Measurements from ENCODE around the gene ZNF598. TPM values are rescaled to one million over a fixed set of nuclear protein-coding genes. Genes with fewer than 3 reads are reported as not detected.

The ZNF598 gene
- total RNA-seq, 1 experiment from 2014 or later, result 44.4 TPM

DNA sequence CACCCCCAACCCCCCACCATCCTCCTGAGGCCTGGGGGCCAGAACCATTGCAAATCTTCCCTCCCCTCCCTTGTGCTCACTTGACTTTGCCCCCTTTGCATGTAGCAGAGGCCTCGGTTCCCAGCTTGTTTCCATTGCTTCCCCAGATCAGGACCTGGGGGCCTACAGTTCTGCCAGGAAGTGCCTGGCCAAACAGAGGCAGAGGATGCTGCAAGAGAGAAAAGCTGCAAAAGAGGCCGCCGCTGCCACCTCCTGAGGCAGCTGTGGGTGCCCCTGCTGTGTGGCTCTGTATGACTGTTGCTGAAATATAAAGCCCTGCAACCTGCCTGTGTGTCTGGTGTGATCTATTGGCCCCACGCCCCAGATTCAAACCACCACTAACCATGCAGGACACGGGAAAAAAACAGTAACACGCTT lies 48.0 kb downstream of the ZNF598 start:
- ChIA-PET POLR2A (ENCODE audit: unreplicated experiment) (no interaction called here), CTCF (no interaction called here)
- Histone ChIP-seq H3K9ac (ENCODE audit: low read length) (no peak overlapping the region), H3K9me3 (ENCODE audit: low read length) (no peaks in the 10 kb centered on the region), H3F3A (ENCODE audit: low read length, unreplicated experiment) (peaks cover 16% of the 10 kb centered on the region), H3K4me2 (ENCODE audit: low read length) (peak overlapping the region; percentile 92), H2AFZ (ENCODE audit: low read length) (no peak overlapping the region), H3K79me2 (ENCODE audit: low read length) (peaks cover 56% of the 10 kb centered on the region), H4K20me1 (ENCODE audit: low read length) (peaks cover 19% of the 10 kb centered on the region), H3K27ac (ENCODE audit: low read length) (no peak overlapping the region), H3K36me3 (ENCODE audit: low read depth, low read length) (peaks cover 22% of the 10 kb centered on the region), H3K4me3 (ENCODE audit: low read length) (peak overlapping the region; percentile 40; the same call in 1 of the 2 replicates), H3K27me3 (ENCODE audit: low read length) (no peaks in the 10 kb centered on the region), H3K9me2 (replicated peaks; ENCODE audit: low read length) (no peaks in the 10 kb centered on the region), H3K4me1 (ENCODE audit: insufficient read depth, low read length) (peaks cover 9% of the 10 kb centered on the region; the same call in 1 of the 2 replicates)
- no TSS peak for BruUV-seq (replicated peaks)
- DNase-seq (no peak), ATAC-seq (no peak)
- TF ChIP-seq EZH2 (IDR thresholded peaks at IDR 0.05; ENCODE audit: low read length, unreplicated experiment), result no peak
- TF ChIP-seq EZH2phosphoT487 (IDR thresholded peaks at IDR 0.05; ENCODE audit: borderline replicate concordance, low read length), result no peak
- TF ChIP-seq, protein P1, sequence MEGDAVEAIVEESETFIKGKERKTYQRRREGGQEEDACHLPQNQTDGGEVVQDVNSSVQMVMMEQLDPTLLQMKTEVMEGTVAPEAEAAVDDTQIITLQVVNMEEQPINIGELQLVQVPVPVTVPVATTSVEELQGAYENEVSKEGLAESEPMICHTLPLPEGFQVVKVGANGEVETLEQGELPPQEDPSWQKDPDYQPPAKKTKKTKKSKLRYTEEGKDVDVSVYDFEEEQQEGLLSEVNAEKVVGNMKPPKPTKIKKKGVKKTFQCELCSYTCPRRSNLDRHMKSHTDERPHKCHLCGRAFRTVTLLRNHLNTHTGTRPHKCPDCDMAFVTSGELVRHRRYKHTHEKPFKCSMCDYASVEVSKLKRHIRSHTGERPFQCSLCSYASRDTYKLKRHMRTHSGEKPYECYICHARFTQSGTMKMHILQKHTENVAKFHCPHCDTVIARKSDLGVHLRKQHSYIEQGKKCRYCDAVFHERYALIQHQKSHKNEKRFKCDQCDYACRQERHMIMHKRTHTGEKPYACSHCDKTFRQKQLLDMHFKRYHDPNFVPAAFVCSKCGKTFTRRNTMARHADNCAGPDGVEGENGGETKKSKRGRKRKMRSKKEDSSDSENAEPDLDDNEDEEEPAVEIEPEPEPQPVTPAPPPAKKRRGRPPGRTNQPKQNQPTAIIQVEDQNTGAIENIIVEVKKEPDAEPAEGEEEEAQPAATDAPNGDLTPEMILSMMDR (conservative IDR thresholded peaks at IDR 0.05; ENCODE audit: low read depth, low read length), result no peak
- intact Hi-C loops (cut with micrococcal nuclease), result no loop called here

DNA sequence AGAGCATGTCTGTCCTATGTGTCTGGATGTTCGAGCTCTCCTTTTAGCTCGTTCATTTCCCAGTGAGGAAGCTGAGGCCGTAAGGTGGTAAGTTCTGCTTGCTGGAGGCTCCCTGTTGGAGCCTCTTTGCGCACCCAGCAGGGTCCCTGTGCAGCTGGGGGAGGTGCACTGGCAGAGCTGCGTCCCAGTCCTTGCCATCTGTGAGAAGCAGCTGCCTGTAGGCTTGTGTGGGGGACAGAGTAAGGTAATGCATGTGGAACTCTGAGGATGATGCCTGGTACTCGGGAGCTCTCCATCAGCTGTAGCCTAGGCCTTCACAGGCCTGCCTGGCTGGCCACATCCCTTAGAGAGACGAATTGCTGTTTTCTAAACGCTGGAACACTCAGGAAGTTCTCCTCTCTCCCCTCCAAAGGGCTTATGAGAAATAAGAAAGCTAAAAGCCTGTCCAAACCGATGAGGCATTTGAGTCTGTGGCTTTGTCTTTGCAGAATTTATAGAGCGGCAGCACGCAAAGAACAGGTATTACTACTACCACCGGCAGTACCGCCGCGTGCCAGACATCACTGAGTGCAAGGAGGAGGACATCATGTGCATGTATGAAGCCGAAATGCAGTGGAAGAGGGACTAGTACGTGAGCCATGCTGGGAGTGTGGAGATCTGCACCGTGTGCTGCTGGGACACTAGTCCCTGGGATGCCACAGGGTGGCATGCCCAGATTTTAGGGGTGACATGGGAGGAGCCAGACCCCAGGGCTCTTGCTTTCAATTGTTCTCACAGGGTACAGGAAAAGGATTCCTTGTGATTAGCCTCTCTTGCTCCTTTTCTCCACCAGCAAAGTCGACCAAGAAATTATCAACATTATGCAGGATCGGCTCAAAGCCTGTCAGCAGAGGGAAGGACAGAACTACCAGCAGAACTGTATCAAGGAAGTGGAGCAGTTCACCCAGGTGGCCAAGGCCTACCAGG lies 48.7 kb downstream of the ZNF598 start:
- Histone ChIP-seq H3K27me3 (ENCODE audit: low read length) (no peaks in the 10 kb centered on the region), H3K27ac (ENCODE audit: low read length) (0 out of 2 replicates have a peak overlapping the region, but pooled peaks have one; percentile 14), H3K9me3 (ENCODE audit: low read length) (no peaks in the 10 kb centered on the region), H3K79me2 (ENCODE audit: low read length) (peaks cover 55% of the 10 kb centered on the region), H4K20me1 (ENCODE audit: low read length) (peaks cover 19% of the 10 kb centered on the region), H3K9ac (ENCODE audit: low read length) (peak overlapping the region; percentile 90; the same call in 1 of the 2 replicates), H3K4me2 (ENCODE audit: low read length) (peak overlapping the region; percentile 90), H3F3A (ENCODE audit: low read length, unreplicated experiment) (peaks cover 16% of the 10 kb centered on the region), H3K36me3 (ENCODE audit: low read depth, low read length) (peaks cover 22% of the 10 kb centered on the region), H3K9me2 (replicated peaks; ENCODE audit: low read length) (no peaks in the 10 kb centered on the region), H3K4me1 (ENCODE audit: insufficient read depth, low read length) (peaks cover 9% of the 10 kb centered on the region; the same call in 1 of the 2 replicates), H3K4me3 (ENCODE audit: low read length) (peak overlapping the region; percentile 91), H2AFZ (ENCODE audit: low read length) (no peak overlapping the region)
- no peak for TF ChIP-seq EZH2phosphoT487 (IDR thresholded peaks at IDR 0.05; ENCODE audit: borderline replicate concordance, low read length)
- no peak for TF ChIP-seq EZH2 (IDR thresholded peaks at IDR 0.05; ENCODE audit: low read length, unreplicated experiment)
- TF ChIP-seq, protein P1 (conservative IDR thresholded peaks at IDR 0.05; ENCODE audit: low read depth, low read length), result no peak
- peak; percentile 25 for ATAC-seq
- DNase-seq, result peak; percentile 56
- CTCF ChIA-PET, result interaction anchor here (0.7 kb wide), 1 partner anchor 55 kb away, joined by 3 read pairs; no protein-coding TSS in a partner anchor
- TSS peak; percentile 12 for BruUV-seq (replicated peaks)
- POLR2A ChIA-PET (ENCODE audit: unreplicated experiment), result no interaction called here
- intact Hi-C loops (cut with micrococcal nuclease), result no loop called here

Data from PC-3 (cell line).